ENCODE results near the gene CYRIA. TPM values are rescaled to one million over a fixed set of nuclear protein-coding genes. Genes with fewer than 3 reads are reported as not detected.

Gene CYRIA
- total RNA-seq, result 1 to 10 TPM; 1.6 to 6.3 (median 3.1) TPM
- long read RNA-seq, partial matches to known transcripts, result 1 of 1 reads
- long read RNA-seq, other reads (novel, unspliced or antisense), result 0 of 1 reads

- Histone ChIP-seq H3K27me3 (no peaks in the 10 kb centered on the region), H3K4me1 (no peaks in the 10 kb centered on the region), H3K36me3 (no peaks in the 10 kb centered on the region), H3K4me3 (peak within 1 kb of the TSS; percentile 42 to 54 (median 47)), H3K9me3 (no peaks in the 10 kb centered on the region), H3K27ac (peak within 1 kb of the TSS; percentile 47 to 73 (median 65))
- intact Hi-C loops (cut with DNase I), result no loop called here
- TF ChIP-seq CTCF (IDR thresholded peaks at IDR 0.05), result no peak
- no peak for TF ChIP-seq POLR2A (IDR thresholded peaks at IDR 0.05)
- peak; percentile 66 to 83 (median 83) for DNase-seq
- peak; percentile 81 to 85 (median 83) for ATAC-seq
- 21% methylated on average over 12 of the region's 54 CpGs for WGBS (ENCODE audit: insufficient coverage, low coverage, low lambda C conversion rate, missing lambda C conversion rate)
These were observed at the start of gene CYRIA for GRCh38 chr2:16665748-16666448. Gene CYRIA (minus strand): TSS chr2:16665834. CDS start chr2:16588119, 77,715 bp downstream.

- DNase-seq (no peak), ATAC-seq (no peak)
- no peak for TF ChIP-seq CTCF (IDR thresholded peaks at IDR 0.05)
- TF ChIP-seq POLR2A (IDR thresholded peaks at IDR 0.05), result no peak
- no peaks in the 10 kb centered on the region for H3K36me3 ChIP-seq
- no peak overlapping the region for H3K4me3 ChIP-seq
- 78% methylated on average over 5 of the region's 5 CpGs for WGBS (ENCODE audit: insufficient coverage, low coverage, low lambda C conversion rate, missing lambda C conversion rate)
- no peaks in the 10 kb centered on the region for H3K27me3 ChIP-seq
- H3K4me1 ChIP-seq, result peaks cover 0 to 20% (median 8%) of the 10 kb centered on the region in 4 donors
- no peaks in the 10 kb centered on the region for H3K9me3 ChIP-seq
- no peak overlapping the region for H3K27ac ChIP-seq
- intact Hi-C loops (cut with DNase I), result no loop called here
These were observed 47.4 kb upstream of the CYRIA start for GRCh38 chr2:16713011-16713423.

GRCh38 chr2:16709769-16710168 is 44.1 kb upstream of the CYRIA start:
- WGBS (ENCODE audit: insufficient coverage, low coverage, low lambda C conversion rate, missing lambda C conversion rate), result 15% methylated on average over 2 of the region's 2 CpGs

GRCh38 chr2:16708173-16708572 is 42.5 kb upstream of the CYRIA start:
- ATAC-seq, result no peak
- no peak overlapping the region for H3K27ac ChIP-seq
- intact Hi-C loops (cut with DNase I), result no loop called here
- no peak overlapping the region for H3K4me3 ChIP-seq
- H3K36me3 ChIP-seq, result no peaks in the 10 kb centered on the region
- peaks cover 0 to 20% (median 8%) of the 10 kb centered on the region in 4 donors for H3K4me1 ChIP-seq
- WGBS (ENCODE audit: insufficient coverage, low coverage, low lambda C conversion rate, missing lambda C conversion rate), result 100% methylated on average over 2 of the region's 2 CpGs
- H3K9me3 ChIP-seq, result no peaks in the 10 kb centered on the region
- DNase-seq, result no peak
- H3K27me3 ChIP-seq, result no peaks in the 10 kb centered on the region
- TF ChIP-seq POLR2A (IDR thresholded peaks at IDR 0.05) (no peak), CTCF (IDR thresholded peaks at IDR 0.05) (no peak)

More at GRCh38 chr2:16709769-16710168, 44.1 kb upstream of the CYRIA start:
- ATAC-seq, result peak; percentile 75 to 92 (median 88)
- TF ChIP-seq CTCF (IDR thresholded peaks at IDR 0.05) (no peak), POLR2A (IDR thresholded peaks at IDR 0.05) (no peak)
- intact Hi-C loops (cut with DNase I), result no loop called here
- no peaks in the 10 kb centered on the region for H3K27me3 ChIP-seq
- peak in 2 of 3 donors; percentile 33 to 51 for DNase-seq
- peaks cover 0 to 20% (median 8%) of the 10 kb centered on the region in 4 donors for H3K4me1 ChIP-seq
- H3K9me3 ChIP-seq, result no peaks in the 10 kb centered on the region
- H3K36me3 ChIP-seq, result no peaks in the 10 kb centered on the region
- no peak overlapping the region for H3K4me3 ChIP-seq
- peak overlapping the region in 1 of 3 donors; percentile 24 for H3K27ac ChIP-seq
